NB4 (cell line): ENCODE data around the gene BCL11B.

ENCODE experiments used
- DNase-seq: peaks from one replicate; pipeline ENCODE4 v3.0.0; 2010; ENCODE audit warnings: low read depth
- H3K4me3 ChIP-seq: one replicate; pipeline ENCODE4 v1.5.1; 2011; ENCODE audit warnings: mild to moderate bottlenecking, low read depth, low read length, moderate library complexity
- MAX ChIP-seq: IDR thresholded peaks from 2 replicates; pipeline ENCODE4 v1.6.1; 2011; ENCODE audit warnings: low read depth, low read length
- MYC ChIP-seq: IDR thresholded peaks from 2 replicates; pipeline ENCODE4 v1.6.1; 2011; ENCODE audit warnings: low read depth, low read length
- POLR2A ChIP-seq: IDR thresholded peaks from 2 replicates; pipeline ENCODE4 v1.6.1; 2011; ENCODE audit warnings: mild to moderate bottlenecking; ENCODE audit not compliant: insufficient read length; ENCODE audit errors: extremely low read depth
- TF ChIP-seq, protein P1 (sequence below): IDR thresholded peaks from one replicate; pipeline ENCODE4 v1.5.1; 2012; ENCODE audit warnings: low read depth, low read length

Gene BCL11B

DNA sequence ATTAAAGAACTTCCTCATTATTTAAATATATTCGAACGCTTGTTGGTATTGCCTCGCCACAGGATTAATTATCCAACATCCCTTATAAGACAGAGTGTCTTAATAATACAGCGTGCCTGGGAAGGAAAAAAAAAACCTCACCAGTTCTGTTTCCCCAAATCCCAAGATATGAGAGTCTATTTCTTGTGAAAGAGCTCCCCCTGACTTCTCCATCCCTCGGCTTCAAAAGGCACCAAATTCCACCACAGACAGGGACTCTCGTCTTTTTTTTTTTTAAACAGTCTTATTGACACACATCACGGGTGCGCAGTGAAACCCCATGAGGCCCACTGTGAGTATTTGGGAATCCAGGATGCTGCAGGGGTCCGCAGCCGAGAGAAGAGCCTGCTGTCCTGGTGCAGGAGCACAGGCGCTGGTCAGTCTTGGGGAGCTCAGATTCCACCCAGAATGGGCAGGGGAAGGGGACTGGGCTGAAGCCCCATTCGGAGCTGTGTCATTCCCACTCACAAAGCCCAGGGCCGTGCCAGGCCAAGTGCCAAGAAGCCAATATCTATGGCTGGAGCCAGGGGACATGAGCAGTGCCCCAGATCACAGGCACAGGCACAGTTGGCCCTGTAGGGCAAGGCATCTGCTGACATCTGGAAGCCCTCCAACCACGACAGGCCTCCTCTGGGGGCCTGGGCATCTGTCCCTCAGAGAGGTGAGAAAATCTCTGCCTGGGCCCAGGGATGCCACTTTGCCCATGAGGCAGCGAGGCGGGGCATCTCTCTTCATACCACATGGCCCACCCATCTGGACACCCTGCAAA, 71.9 kb downstream of the BCL11B start:
- DNase-seq: peak; percentile 33
- TF ChIP-seq, protein P1, sequence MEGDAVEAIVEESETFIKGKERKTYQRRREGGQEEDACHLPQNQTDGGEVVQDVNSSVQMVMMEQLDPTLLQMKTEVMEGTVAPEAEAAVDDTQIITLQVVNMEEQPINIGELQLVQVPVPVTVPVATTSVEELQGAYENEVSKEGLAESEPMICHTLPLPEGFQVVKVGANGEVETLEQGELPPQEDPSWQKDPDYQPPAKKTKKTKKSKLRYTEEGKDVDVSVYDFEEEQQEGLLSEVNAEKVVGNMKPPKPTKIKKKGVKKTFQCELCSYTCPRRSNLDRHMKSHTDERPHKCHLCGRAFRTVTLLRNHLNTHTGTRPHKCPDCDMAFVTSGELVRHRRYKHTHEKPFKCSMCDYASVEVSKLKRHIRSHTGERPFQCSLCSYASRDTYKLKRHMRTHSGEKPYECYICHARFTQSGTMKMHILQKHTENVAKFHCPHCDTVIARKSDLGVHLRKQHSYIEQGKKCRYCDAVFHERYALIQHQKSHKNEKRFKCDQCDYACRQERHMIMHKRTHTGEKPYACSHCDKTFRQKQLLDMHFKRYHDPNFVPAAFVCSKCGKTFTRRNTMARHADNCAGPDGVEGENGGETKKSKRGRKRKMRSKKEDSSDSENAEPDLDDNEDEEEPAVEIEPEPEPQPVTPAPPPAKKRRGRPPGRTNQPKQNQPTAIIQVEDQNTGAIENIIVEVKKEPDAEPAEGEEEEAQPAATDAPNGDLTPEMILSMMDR: no peak
- TF ChIP-seq POLR2A (no peak), MAX (no peak), MYC (no peak)
- H3K4me3 ChIP-seq: no peak overlapping the region

DNA sequence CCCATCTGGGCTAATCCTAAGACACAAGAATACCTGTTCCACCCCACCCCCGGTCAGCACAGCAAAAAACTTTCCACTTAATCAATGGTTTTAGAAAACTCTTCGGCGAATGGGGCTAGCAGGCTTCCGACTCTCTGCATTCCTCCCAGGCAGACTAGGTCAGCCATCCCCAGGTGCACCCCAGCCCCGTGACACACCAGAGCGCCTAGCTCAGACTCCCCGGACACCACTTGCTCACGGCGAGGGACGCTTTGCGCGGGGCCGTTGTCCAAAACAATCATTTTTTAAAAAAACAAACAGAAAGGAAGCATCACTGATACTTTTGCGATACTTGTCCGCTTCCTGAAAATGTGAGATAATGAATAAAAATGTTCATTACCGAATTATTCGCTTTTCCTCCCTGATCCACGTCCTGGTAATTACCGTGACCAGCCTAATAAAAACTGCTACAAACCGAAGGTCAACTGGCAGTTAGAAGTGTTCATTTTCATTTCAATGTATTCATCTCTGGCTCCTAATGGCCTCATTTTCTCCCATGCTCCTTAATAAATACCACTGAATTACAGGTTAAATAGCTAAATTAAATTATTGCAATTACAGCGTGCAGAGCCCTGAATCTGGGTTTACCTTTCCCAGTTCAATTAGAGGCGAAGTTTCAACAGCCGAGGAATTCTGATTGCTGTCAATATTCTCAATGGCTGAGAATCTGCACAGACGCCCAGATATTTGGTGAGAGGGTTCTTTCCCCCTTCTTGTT, 73.1 kb downstream of the BCL11B start:
- TF ChIP-seq POLR2A (no peak), MAX (no peak), MYC (no peak)
- TF ChIP-seq, protein P1: no peak
- H3K4me3 ChIP-seq: no peak overlapping the region

GRCh38 chr14:99196310-99196650, 75.7 kb downstream of the BCL11B start:
- TF ChIP-seq MAX (no peak), POLR2A (no peak), MYC (no peak)
- TF ChIP-seq, protein P1: no peak
- H3K4me3 ChIP-seq: no peak overlapping the region
- no peak for DNase-seq

More for the DNA sequence above, 73.1 kb downstream of the BCL11B start:
- DNase-seq: no peak

GRCh38 chr14:99195602-99196309, 76.2 kb downstream of the BCL11B start:
- H3K4me3 ChIP-seq: no peak overlapping the region
- no peak for DNase-seq
- TF ChIP-seq MAX (no peak), MYC (no peak), POLR2A (no peak)
- TF ChIP-seq, protein P1: no peak

- TF ChIP-seq MAX: no peak
- TF ChIP-seq POLR2A: no peak
- no peak for TF ChIP-seq MYC
- TF ChIP-seq, protein P1: no peak
- H3K4me3 ChIP-seq: no peak overlapping the region
- no peak for DNase-seq
These were observed 77.3 kb downstream of the BCL11B start for GRCh38 chr14:99194736-99195135.
